A549 (cell line): ENCODE results near the gene APRT. TPM values are rescaled to one million over a fixed set of nuclear protein-coding genes. Genes with fewer than 3 reads are reported as not detected.

Experiments used
- ATAC-seq, 2 experiments: fragments of 200-7000 bp in 1 of 2; fragments of >200 bp in 1 of 2; cut with Nextera tagmentation in 1 of 2; cut with Tn5 transposase in 1 of 2; 3 replicates each; pipeline versions ENCODE4 v1.8.0 to v1.9.1; 2018 to 2020; ENCODE audit warnings: mild to moderate bottlenecking in 1 of 2, moderate library complexity in 1 of 2
- CTCF ChIA-PET: fragments of 300-600 bp; sonication (Branson Sonifier 250); formaldehyde crosslinking; extraction: SDS; loops from one replicate; lab custom pipeline; 2021; ENCODE audit warnings: antibody characterized with exemption, inconsistent platforms; lab: Yijun Ruan, JAX
- POLR2A ChIA-PET: fragments of 350-600 bp; formaldehyde crosslinking; extraction: SDS; loops from one replicate; lab custom pipeline; 2021; ENCODE audit warnings: antibody characterized with exemption, inconsistent platforms; lab: Yijun Ruan, JAX
- DNase-seq, 2 experiments: peaks; one replicate each; pipeline versions ENCODE4 v3.0.0 to v3.0.0-alpha.2; 2011 to 2016; ENCODE audit warnings: low read depth in 1 of 2, low spot score in 1 of 2
- FAIRE-seq: peaks from 2 replicates; lab custom pipeline; 2011; peaks lifted over from hg19 to GRCh38; lab: Jason Lieb, UNC
- H3K27ac ChIP-seq, 2 experiments: fragments of >200 bp; sonication (Bioruptor Twin); formaldehyde crosslinking; 3 replicates each; pipeline ENCODE4 v1.5.1; 2016 to 2017
- H3K4me1 ChIP-seq: fragments of >200 bp; sonication (Bioruptor Twin); formaldehyde crosslinking; 3 replicates; pipeline ENCODE4 v1.6.1; 2016
- H3K4me2 ChIP-seq: fragments of >200 bp; sonication (Bioruptor Twin); formaldehyde crosslinking; 3 replicates; pipeline ENCODE4 v1.6.1; 2016
- H3K4me3 ChIP-seq: fragments of >200 bp; sonication (Bioruptor Twin); formaldehyde crosslinking; 3 replicates; pipeline ENCODE4 v1.5.1; 2016
- H3K9me3 ChIP-seq: fragments of >200 bp; sonication (Bioruptor Twin); formaldehyde crosslinking; 3 replicates; pipeline ENCODE4 v1.6.1; 2016
- BHLHE40 ChIP-seq: IDR thresholded peaks from 2 replicates; pipeline ENCODE4 v1.6.1; 2012; ENCODE audit warnings: low read depth, low read length, inconsistent platforms
- CBX2 ChIP-seq: fragments of 200-600 bp; sonication (generic); IDR thresholded peaks from 2 replicates; pipeline ENCODE4 v1.6.1; 2016; ENCODE audit warnings: low read depth, mild to moderate bottlenecking, borderline replicate concordance
- CHD4 ChIP-seq: fragments of 200-600 bp; sonication (generic); IDR thresholded peaks from 2 replicates; pipeline ENCODE4 v1.6.1; 2016; ENCODE audit warnings: antibody characterized with exemption, mild to moderate bottlenecking, borderline replicate concordance
- EHMT2 ChIP-seq: fragments of 200-600 bp; sonication (generic); IDR thresholded peaks from 2 replicates; pipeline ENCODE4 v1.6.1; 2016; ENCODE audit warnings: antibody characterized with exemption, low read depth, mild to moderate bottlenecking, moderate library complexity
- GATA3 ChIP-seq: IDR thresholded peaks from 2 replicates; pipeline ENCODE4 v1.6.1; 2012; ENCODE audit warnings: borderline replicate concordance
- HOXA7 ChIP-seq: fragments of 250-450 bp; sonication (Bioruptor Pico); IDR thresholded peaks from 2 replicates; pipeline ENCODE4 v1.5.0; 2020; ENCODE audit warnings: mild to moderate bottlenecking, moderate library complexity
- MAX ChIP-seq: IDR thresholded peaks from 2 replicates; pipeline ENCODE4 v1.6.1; 2012
- MYC ChIP-seq: IDR thresholded peaks from 2 replicates; pipeline ENCODE4 v1.6.1; 2012; ENCODE audit warnings: mild to moderate bottlenecking, inconsistent platforms, low read length, improper control_type of control experiment, borderline replicate concordance
- NPAS2 ChIP-seq: fragments of 250-450 bp; sonication (Bioruptor Pico); IDR thresholded peaks from 2 replicates; pipeline ENCODE4 v1.8.0; 2022; ENCODE audit warnings: mild to moderate bottlenecking, moderate library complexity, borderline replicate concordance
- NR3C1 ChIP-seq: fragments of >200 bp; sonication (Bioruptor Twin); formaldehyde crosslinking; IDR thresholded peaks from 3 replicates; pipeline ENCODE4 v1.6.1; 2017
- POLR2A ChIP-seq: IDR thresholded peaks from 2 replicates; pipeline ENCODE4 v1.6.1; 2012; ENCODE audit warnings: mild to moderate bottlenecking, low read length
- RCOR1 ChIP-seq: fragments of 150-350 bp; IDR thresholded peaks from 2 replicates; pipeline ENCODE4 v1.6.1; 2014; ENCODE audit warnings: antibody characterized with exemption, low read length, low read depth
- TP53 ChIP-seq: fragments of 250-450 bp; sonication (Bioruptor Pico); IDR thresholded peaks from 2 replicates; pipeline ENCODE4 v1.5.0; 2021; ENCODE audit warnings: mild to moderate bottlenecking, moderate library complexity
- ZC3H11A ChIP-seq: fragments of 450-650 bp; IDR thresholded peaks from 2 replicates; pipeline ENCODE4 v1.6.1; 2014; ENCODE audit warnings: antibody characterized with exemption, mild to moderate bottlenecking
- WGBS: methylation state at CpG from one replicate; pipeline ENCODE4 v1.1.6; 2017; ENCODE audit errors: missing lambda C conversion rate; 5-methylcytosine and 5-hydroxymethylcytosine counted together
- polyA plus RNA-seq, 4 experiments: library from polyadenylated mRNA; depleted of rRNA in 3 of 4; stranded (reverse); fragments of >200 nt; fragmentation: RNase III in 1 of 4; extraction: RNeasy Plus Mini Kit Qiagen cat#74134 plus additional on column Dnase treatment in 1 of 4; gene quantifications; 2 replicates in 3 of 4; 3 replicates in 1 of 4; pipeline ENCODE4 v1.2.3, GENCODE V29; 2011 to 2017
- TF ChIP-seq, protein P1 (sequence below): fragments of >200 bp; sonication (Bioruptor Twin); formaldehyde crosslinking; IDR thresholded peaks from 2 replicates; pipeline ENCODE4 v1.6.1; 2016
- TF ChIP-seq, protein P2 (sequence below): IDR thresholded peaks from 2 replicates; pipeline ENCODE4 v1.6.1; 2012
- TF ChIP-seq, protein P3 (sequence below): fragments of 450-650 bp; IDR thresholded peaks from 2 replicates; pipeline ENCODE4 v1.6.1; 2014; ENCODE audit warnings: antibody characterized with exemption

Gene APRT
- polyA plus RNA-seq, 2 of the 4 experiments (the other 2 are of a cell fraction), result 115 to 258 TPM

DNA sequence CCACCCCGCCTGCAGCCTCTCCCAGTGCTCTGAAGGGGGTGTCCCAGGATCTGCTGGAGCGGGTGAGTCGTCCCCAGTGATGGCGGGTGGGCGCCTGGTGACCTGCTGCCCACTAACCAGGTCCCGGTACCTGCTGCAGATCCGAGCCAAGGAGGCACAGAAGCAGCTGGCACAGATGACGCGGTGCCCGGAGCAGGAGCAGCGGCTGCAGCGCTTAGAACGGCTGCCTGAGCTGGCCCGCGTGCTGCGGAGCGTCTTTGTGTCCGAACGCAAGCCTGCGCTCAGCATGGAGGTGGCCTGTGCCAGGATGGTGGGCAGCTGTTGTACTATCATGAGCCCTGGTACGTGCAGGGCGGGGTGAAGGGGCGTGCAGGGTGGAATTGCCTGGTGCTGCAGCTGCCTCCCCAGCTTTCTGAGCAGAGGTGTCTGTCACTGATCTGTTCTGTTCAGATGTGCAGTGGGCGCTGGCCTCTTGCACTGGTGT, 4.5 kb downstream of the APRT start (continued):
- TF ChIP-seq ZC3H11A, result no peak

- Histone ChIP-seq H3K4me3 (no peak overlapping the region), H3K4me1 (peaks cover 30% of the 10 kb centered on the region), H3K27ac (0 out of 6 replicates have a peak overlapping the region, but pooled peaks of 1 of the 2 experiments have one; percentile 4), H3K9me3 (no peaks in the 10 kb centered on the region), H3K4me2 (no peak overlapping the region)
- no peak for TF ChIP-seq MYC
- no peak for TF ChIP-seq POLR2A
- TF ChIP-seq EHMT2, result no peak
- no peak for TF ChIP-seq NPAS2 (CRISPR knock-in tag)
- 0 out of 2 replicates have a peak, but pooled peaks have one; percentile 20 for TF ChIP-seq MAX
- TF ChIP-seq TP53, result peak; percentile 23; the same call in 1 of the 2 replicates
- TF ChIP-seq CHD4, result no peak
- peak; percentile 7; the same call in 1 of the 2 replicates for TF ChIP-seq GATA3
- WGBS, result 69% methylated on average over 9 of the region's 27 CpGs
- FAIRE-seq (no peak), DNase-seq (no peak), ATAC-seq (no peak)
- ChIA-PET POLR2A (interaction anchor here (0.9 kb wide), 1 partner anchor 50 kb away, joined by 3 read pairs; the partner anchor contains the start of genes GALNS and TRAPPC2L), CTCF (interaction anchor here (1.0 to 1.4 kb wide), 3 partner anchors 21 to 70 kb away, joined by 3 to 6 read pairs (median 4); partner anchors contain the start of gene PIEZO1)
Observed at GRCh38 chr16:88806491-88807111, 5.1 kb downstream of the APRT start.

GRCh38 chr16:88805887-88806393, 5.8 kb downstream of the APRT start:
- H3K4me2 ChIP-seq, result no peak overlapping the region; the same call in 2 of the 3 replicates
- TF ChIP-seq, protein P1, sequence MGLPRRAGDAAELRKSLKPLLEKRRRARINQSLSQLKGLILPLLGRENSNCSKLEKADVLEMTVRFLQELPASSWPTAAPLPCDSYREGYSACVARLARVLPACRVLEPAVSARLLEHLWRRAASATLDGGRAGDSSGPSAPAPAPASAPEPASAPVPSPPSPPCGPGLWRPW, result no peak
- TF ChIP-seq BHLHE40 (no peak), NR3C1 (no peak)
- TF ChIP-seq, protein P2, sequence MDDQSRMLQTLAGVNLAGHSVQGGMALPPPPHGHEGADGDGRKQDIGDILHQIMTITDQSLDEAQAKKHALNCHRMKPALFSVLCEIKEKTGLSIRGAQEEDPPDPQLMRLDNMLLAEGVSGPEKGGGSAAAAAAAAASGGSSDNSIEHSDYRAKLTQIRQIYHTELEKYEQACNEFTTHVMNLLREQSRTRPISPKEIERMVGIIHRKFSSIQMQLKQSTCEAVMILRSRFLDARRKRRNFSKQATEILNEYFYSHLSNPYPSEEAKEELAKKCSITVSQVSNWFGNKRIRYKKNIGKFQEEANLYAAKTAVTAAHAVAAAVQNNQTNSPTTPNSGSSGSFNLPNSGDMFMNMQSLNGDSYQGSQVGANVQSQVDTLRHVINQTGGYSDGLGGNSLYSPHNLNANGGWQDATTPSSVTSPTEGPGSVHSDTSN, result peak; percentile 31; the same call in 1 of the 2 replicates
- TF ChIP-seq, all 56 proteins: peak for 1
- Histone ChIP-seq H3K4me1 (peaks cover 30% of the 10 kb centered on the region), H3K27ac (no peak overlapping the region), H3K4me3 (no peak overlapping the region), H3K9me3 (no peaks in the 10 kb centered on the region)
- ChIA-PET CTCF (interaction anchor here (0.7 to 1.2 kb wide), 3 partner anchors 21 to 69 kb away, joined by 3 to 4 read pairs (median 3); partner anchors contain the start of gene PIEZO1), POLR2A (interaction anchor here (0.9 kb wide), 1 partner anchor 51 kb away, joined by 3 read pairs; the partner anchor contains the start of genes GALNS and TRAPPC2L)
- no peak for FAIRE-seq
- ATAC-seq, result peak in 1 of 2 experiments; percentile 1; a peak in 3 of 6 replicates
- whole genome bisulfite sequencing, result over 99% methylated on average over 18 of the region's 21 CpGs
- no peak for DNase-seq

DNA sequence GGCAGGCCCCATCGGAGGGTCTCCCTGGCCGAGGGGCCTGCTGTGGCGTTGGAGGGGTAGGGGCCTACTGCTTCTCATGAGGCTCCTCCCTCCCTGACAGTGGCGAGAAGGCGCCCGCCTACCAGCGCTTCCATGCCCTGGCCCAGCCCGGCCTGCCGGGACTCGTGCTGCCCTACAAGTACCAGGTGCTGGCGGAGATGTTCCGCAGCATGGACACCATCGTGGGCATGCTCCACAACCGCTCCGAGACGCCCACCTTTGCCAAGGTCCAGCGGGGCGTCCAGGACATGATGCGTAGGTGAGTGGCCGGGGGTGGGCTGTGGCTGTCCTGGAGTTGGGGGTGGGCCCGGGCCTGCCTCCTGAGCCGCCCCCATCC, 6.4 kb downstream of the APRT start:
- H3K4me2 ChIP-seq, result peak overlapping the region; percentile 100
- ChIA-PET POLR2A (no interaction called here), CTCF (interaction anchor here (0.7 kb wide), 1 partner anchor 53 kb away, joined by 3 read pairs; no protein-coding TSS in a partner anchor)
- FAIRE-seq (no peak), ATAC-seq (peak in 1 of 2 experiments; percentile 1; a peak in 2 of 6 replicates), DNase-seq (no peak)
- H3K9me3 ChIP-seq, result no peaks in the 10 kb centered on the region
- H3K27ac ChIP-seq, result peak overlapping the region in 1 of 2 experiments; percentile 94; a peak in 3 of 6 replicates
- peaks cover 26% of the 10 kb centered on the region for H3K4me1 ChIP-seq
- 90% methylated on average over 8 of the region's 22 CpGs for WGBS
- TF ChIP-seq, protein P2, result no peak
- no peak for TF ChIP-seq ZC3H11A
- TF ChIP-seq RCOR1, result no peak
- TF ChIP-seq, protein P3, sequence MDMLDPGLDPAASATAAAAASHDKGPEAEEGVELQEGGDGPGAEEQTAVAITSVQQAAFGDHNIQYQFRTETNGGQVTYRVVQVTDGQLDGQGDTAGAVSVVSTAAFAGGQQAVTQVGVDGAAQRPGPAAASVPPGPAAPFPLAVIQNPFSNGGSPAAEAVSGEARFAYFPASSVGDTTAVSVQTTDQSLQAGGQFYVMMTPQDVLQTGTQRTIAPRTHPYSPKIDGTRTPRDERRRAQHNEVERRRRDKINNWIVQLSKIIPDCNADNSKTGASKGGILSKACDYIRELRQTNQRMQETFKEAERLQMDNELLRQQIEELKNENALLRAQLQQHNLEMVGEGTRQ, result no peak
- no peak for TF ChIP-seq HOXA7 (CRISPR knock-in tag)
- no peak for TF ChIP-seq CBX2
- peak overlapping the region; percentile 73; the same call in 2 of the 3 replicates for H3K4me3 ChIP-seq
